ENCODE measurements around the gene SALL2.

- TF ChIP-seq CTCF (IDR thresholded peaks at IDR 0.05) (no peak), POLR2A (IDR thresholded peaks at IDR 0.05) (no peak)
Observed at GRCh38 chr14:21496453-21496852, 29.7 kb downstream of the SALL2 start.

Measured in adrenal gland (tissue), 5 donors.